Measurements from ENCODE around the gene TGFBR3.

The TGFBR3 gene

GRCh38 chr1:91763252-91763651, 122.7 kb downstream of the TGFBR3 start:
- no peak overlapping the region for H3K4me3 ChIP-seq (ENCODE audit: low read depth in 1 of 2, low read length in 2 of 2)
- H2AFZ ChIP-seq (ENCODE audit: low read depth, low read length) = no peak overlapping the region
- H3K4me1 ChIP-seq (ENCODE audit: insufficient read depth, low read length) = no peaks in the 10 kb centered on the region
- no peak for ATAC-seq (ENCODE audit: insufficient read depth, low read depth)
- no peak for DNase-seq
- no peaks in the 10 kb centered on the region for H3K79me2 ChIP-seq (ENCODE audit: insufficient read depth, low read length)
- no peak overlapping the region for H3K9ac ChIP-seq (ENCODE audit: low read depth, low read length)
- no peak overlapping the region for H3K4me2 ChIP-seq (ENCODE audit: insufficient read depth, low read length)
- no peaks in the 10 kb centered on the region for H4K20me1 ChIP-seq (ENCODE audit: insufficient read depth, low read length)
- H3K27ac ChIP-seq (ENCODE audit: low read length) = no peak overlapping the region
- no peaks in the 10 kb centered on the region for H3K9me3 ChIP-seq (ENCODE audit: insufficient read depth, low read length, severe bottlenecking)
- no peak for TF ChIP-seq EZH2 (IDR thresholded peaks at IDR 0.05; ENCODE audit: borderline replicate concordance, low read depth, low read length, severe bottlenecking)
- no peak for TF ChIP-seq CTCF (IDR thresholded peaks at IDR 0.05; ENCODE audit: borderline replicate concordance, extremely low read depth, low read length, poor library complexity, severe bottlenecking)
- peaks cover 5% of the 10 kb centered on the region for H3K27me3 ChIP-seq (ENCODE audit: insufficient read depth, low read length, poor library complexity)
- no peaks in the 10 kb centered on the region for H3K36me3 ChIP-seq (ENCODE audit: insufficient read depth, low read length)

- H3K4me2 ChIP-seq (ENCODE audit: insufficient read depth, low read length) = no peak overlapping the region
- no peak overlapping the region for H3K27ac ChIP-seq (ENCODE audit: low read length)
- H3K79me2 ChIP-seq (ENCODE audit: insufficient read depth, low read length) = no peaks in the 10 kb centered on the region
- TF ChIP-seq EZH2 (IDR thresholded peaks at IDR 0.05; ENCODE audit: borderline replicate concordance, low read depth, low read length, severe bottlenecking) (no peak), CTCF (IDR thresholded peaks at IDR 0.05; ENCODE audit: borderline replicate concordance, extremely low read depth, low read length, poor library complexity, severe bottlenecking) (no peak)
- ATAC-seq (ENCODE audit: insufficient read depth, low read depth) (no peak), DNase-seq (no peak)
- no peak overlapping the region for H3K9ac ChIP-seq (ENCODE audit: low read depth, low read length)
- H2AFZ ChIP-seq (ENCODE audit: low read depth, low read length) = no peak overlapping the region
- no peaks in the 10 kb centered on the region for H4K20me1 ChIP-seq (ENCODE audit: insufficient read depth, low read length)
- no peak overlapping the region for H3K4me3 ChIP-seq (ENCODE audit: low read depth in 1 of 2, low read length in 2 of 2)
- no peaks in the 10 kb centered on the region for H3K9me3 ChIP-seq (ENCODE audit: insufficient read depth, low read length, severe bottlenecking)
- H3K36me3 ChIP-seq (ENCODE audit: insufficient read depth, low read length) = no peaks in the 10 kb centered on the region
- H3K4me1 ChIP-seq (ENCODE audit: insufficient read depth, low read length) = no peaks in the 10 kb centered on the region
- peaks cover 5% of the 10 kb centered on the region for H3K27me3 ChIP-seq (ENCODE audit: insufficient read depth, low read length, poor library complexity)
Observed at GRCh38 chr1:91761295-91761721, 124.6 kb downstream of the TGFBR3 start.

- H3K9me3 ChIP-seq (ENCODE audit: insufficient read depth, low read length, severe bottlenecking) = no peaks in the 10 kb centered on the region
- DNase-seq = no peak
- no peaks in the 10 kb centered on the region for H3K4me1 ChIP-seq (ENCODE audit: insufficient read depth, low read length)
- no peaks in the 10 kb centered on the region for H3K36me3 ChIP-seq (ENCODE audit: insufficient read depth, low read length)
- no peak overlapping the region for H3K4me3 ChIP-seq (ENCODE audit: low read depth in 1 of 2, low read length in 2 of 2)
- no peak for ATAC-seq (ENCODE audit: insufficient read depth, low read depth)
- no peak overlapping the region for H3K4me2 ChIP-seq (ENCODE audit: insufficient read depth, low read length)
- peaks cover 5% of the 10 kb centered on the region for H3K27me3 ChIP-seq (ENCODE audit: insufficient read depth, low read length, poor library complexity)
- H4K20me1 ChIP-seq (ENCODE audit: insufficient read depth, low read length) = no peaks in the 10 kb centered on the region
- no peak overlapping the region for H3K27ac ChIP-seq (ENCODE audit: low read length)
- no peak overlapping the region for H2AFZ ChIP-seq (ENCODE audit: low read depth, low read length)
- no peak overlapping the region for H3K9ac ChIP-seq (ENCODE audit: low read depth, low read length)
- TF ChIP-seq EZH2 (IDR thresholded peaks at IDR 0.05; ENCODE audit: borderline replicate concordance, low read depth, low read length, severe bottlenecking) (no peak), CTCF (IDR thresholded peaks at IDR 0.05; ENCODE audit: borderline replicate concordance, extremely low read depth, low read length, poor library complexity, severe bottlenecking) (no peak)
- no peaks in the 10 kb centered on the region for H3K79me2 ChIP-seq (ENCODE audit: insufficient read depth, low read length)
Observed at GRCh38 chr1:91760512-91760911, 125.4 kb downstream of the TGFBR3 start.

GRCh38 chr1:91759076-91759475, 126.9 kb downstream of the TGFBR3 start:
- TF ChIP-seq EZH2 (IDR thresholded peaks at IDR 0.05; ENCODE audit: borderline replicate concordance, low read depth, low read length, severe bottlenecking) (no peak), CTCF (IDR thresholded peaks at IDR 0.05; ENCODE audit: borderline replicate concordance, extremely low read depth, low read length, poor library complexity, severe bottlenecking) (no peak)
- H3K4me3 ChIP-seq (ENCODE audit: low read depth in 1 of 2, low read length in 2 of 2) = no peak overlapping the region
- H2AFZ ChIP-seq (ENCODE audit: low read depth, low read length) = no peak overlapping the region
- no peak for DNase-seq
- H3K27ac ChIP-seq (ENCODE audit: low read length) = no peak overlapping the region
- peaks cover 5% of the 10 kb centered on the region for H3K27me3 ChIP-seq (ENCODE audit: insufficient read depth, low read length, poor library complexity)
- no peak overlapping the region for H3K4me2 ChIP-seq (ENCODE audit: insufficient read depth, low read length)
- H3K79me2 ChIP-seq (ENCODE audit: insufficient read depth, low read length) = no peaks in the 10 kb centered on the region
- H3K4me1 ChIP-seq (ENCODE audit: insufficient read depth, low read length) = no peaks in the 10 kb centered on the region
- H3K9me3 ChIP-seq (ENCODE audit: insufficient read depth, low read length, severe bottlenecking) = no peaks in the 10 kb centered on the region
- H3K9ac ChIP-seq (ENCODE audit: low read depth, low read length) = no peak overlapping the region
- no peaks in the 10 kb centered on the region for H4K20me1 ChIP-seq (ENCODE audit: insufficient read depth, low read length)
- ATAC-seq (ENCODE audit: insufficient read depth, low read depth) = no peak
- H3K36me3 ChIP-seq (ENCODE audit: insufficient read depth, low read length) = no peaks in the 10 kb centered on the region

Data from DND-41 (cell line).